Skeletal muscle tissue (tissue), 4 donors: ENCODE measurements around the gene ZNF644. TPM values are rescaled to one million over a fixed set of nuclear protein-coding genes. Genes with fewer than 3 reads are reported as not detected.

Experiments used
- H3K27ac ChIP-seq: one replicate; pipeline ENCODE4 v1.7.0; 2013; ENCODE audit warnings: mild to moderate bottlenecking, low read depth, low read length, inconsistent platforms
- H3K27me3 ChIP-seq, 3 donors: one replicate each; pipeline ENCODE4 v1.7.0; 2013; ENCODE audit warnings: low read length in 3 of 3; ENCODE audit not compliant: control insufficient read depth in 3 of 3, insufficient read depth in 3 of 3
- H3K36me3 ChIP-seq, 3 donors: one replicate each; pipeline ENCODE4 v1.7.0; 2013; ENCODE audit warnings: low read length in 3 of 3; ENCODE audit not compliant: control insufficient read depth in 3 of 3, insufficient read depth in 3 of 3
- H3K4me1 ChIP-seq, 3 donors: one replicate each; pipeline ENCODE4 v1.7.0; 2013; ENCODE audit warnings: low read length in 3 of 3, mild to moderate bottlenecking in 3 of 3; ENCODE audit not compliant: control insufficient read depth in 3 of 3, insufficient read depth in 3 of 3
- H3K4me3 ChIP-seq, 3 donors: one replicate each; pipeline ENCODE4 v1.7.0; 2013; ENCODE audit warnings: low read length in 3 of 3
- H3K9ac ChIP-seq, 3 donors: one replicate each; pipeline ENCODE4 v1.7.0; 2013; ENCODE audit warnings: low read length in 3 of 3, mild to moderate bottlenecking in 3 of 3, moderate library complexity in 2 of 3, low read depth in 1 of 3
- H3K9me3 ChIP-seq, 3 donors: one replicate each; pipeline ENCODE4 v1.7.0; 2013; ENCODE audit warnings: low read length in 3 of 3; ENCODE audit not compliant: control insufficient read depth in 3 of 3
- total RNA-seq: library from RNA; depleted of rRNA; stranded (reverse); fragments of >200 nt; gene quantifications from one replicate; pipeline ENCODE4 v1.2.3, GENCODE V29; 2014
- donor health status: Osteomylitis.

ZNF644 gene
- total RNA-seq, 1 donor from 2014 or later = 71.0 TPM

GRCh38 chr1:90964444-90965035, 57.3 kb downstream of the ZNF644 start:
- no peaks in the 10 kb centered on the region for H3K27me3 ChIP-seq
- H3K4me1 ChIP-seq = peaks cover 0 to 6% (median 4%) of the 10 kb centered on the region in 3 donors
- H3K27ac ChIP-seq = no peak overlapping the region
- H3K36me3 ChIP-seq = no peaks in the 10 kb centered on the region
- no peak overlapping the region for H3K9ac ChIP-seq
- no peaks in the 10 kb centered on the region for H3K9me3 ChIP-seq
- no peak overlapping the region for H3K4me3 ChIP-seq

DNA sequence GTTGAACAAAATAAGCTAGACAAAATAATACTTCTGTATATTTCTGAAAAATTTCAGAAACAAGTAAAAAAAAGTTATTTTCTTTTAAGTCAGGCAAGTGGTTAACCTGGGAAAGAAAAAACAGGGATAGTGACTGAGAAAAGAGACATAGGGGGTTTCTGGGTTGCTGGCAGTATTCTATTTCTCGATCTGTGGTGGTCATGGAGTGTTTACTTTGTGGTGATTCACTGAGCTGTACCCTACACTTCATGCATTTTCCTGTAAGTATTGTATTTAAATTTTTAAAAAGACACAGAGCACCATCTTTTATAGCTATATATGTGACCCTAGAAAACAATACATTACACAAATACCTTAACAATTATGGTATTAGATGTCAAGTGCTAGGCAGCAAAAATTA, 58.2 kb downstream of the ZNF644 start:
- Histone ChIP-seq H3K27ac (no peak overlapping the region), H3K9ac (no peak overlapping the region), H3K9me3 (no peaks in the 10 kb centered on the region)

DNA sequence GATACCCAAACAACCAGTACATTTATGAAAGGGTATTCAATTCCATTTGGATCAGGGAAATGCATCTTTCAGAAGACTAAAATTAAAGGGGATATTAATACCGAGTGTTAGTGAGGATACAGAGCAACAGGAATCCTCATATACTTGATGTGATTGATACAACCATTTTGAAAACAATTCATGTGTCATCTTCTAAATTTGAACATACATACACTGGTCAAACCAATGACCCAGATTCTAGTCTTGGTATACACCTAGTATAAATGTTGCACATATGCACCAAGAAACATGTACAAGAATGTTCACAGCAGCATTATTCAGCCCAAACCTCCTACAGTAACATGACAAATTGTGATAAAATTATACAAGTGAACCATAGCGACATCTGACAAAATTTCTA, 58.6 kb downstream of the ZNF644 start:
- H3K27ac ChIP-seq = no peak overlapping the region
- no peak overlapping the region for H3K9ac ChIP-seq

More for the DNA sequence above, 58.2 kb downstream of the ZNF644 start:
- Histone ChIP-seq H3K4me1 (peaks cover 0 to 6% (median 4%) of the 10 kb centered on the region in 3 donors), H3K36me3 (no peaks in the 10 kb centered on the region), H3K27me3 (no peaks in the 10 kb centered on the region), H3K4me3 (no peak overlapping the region)

DNA sequence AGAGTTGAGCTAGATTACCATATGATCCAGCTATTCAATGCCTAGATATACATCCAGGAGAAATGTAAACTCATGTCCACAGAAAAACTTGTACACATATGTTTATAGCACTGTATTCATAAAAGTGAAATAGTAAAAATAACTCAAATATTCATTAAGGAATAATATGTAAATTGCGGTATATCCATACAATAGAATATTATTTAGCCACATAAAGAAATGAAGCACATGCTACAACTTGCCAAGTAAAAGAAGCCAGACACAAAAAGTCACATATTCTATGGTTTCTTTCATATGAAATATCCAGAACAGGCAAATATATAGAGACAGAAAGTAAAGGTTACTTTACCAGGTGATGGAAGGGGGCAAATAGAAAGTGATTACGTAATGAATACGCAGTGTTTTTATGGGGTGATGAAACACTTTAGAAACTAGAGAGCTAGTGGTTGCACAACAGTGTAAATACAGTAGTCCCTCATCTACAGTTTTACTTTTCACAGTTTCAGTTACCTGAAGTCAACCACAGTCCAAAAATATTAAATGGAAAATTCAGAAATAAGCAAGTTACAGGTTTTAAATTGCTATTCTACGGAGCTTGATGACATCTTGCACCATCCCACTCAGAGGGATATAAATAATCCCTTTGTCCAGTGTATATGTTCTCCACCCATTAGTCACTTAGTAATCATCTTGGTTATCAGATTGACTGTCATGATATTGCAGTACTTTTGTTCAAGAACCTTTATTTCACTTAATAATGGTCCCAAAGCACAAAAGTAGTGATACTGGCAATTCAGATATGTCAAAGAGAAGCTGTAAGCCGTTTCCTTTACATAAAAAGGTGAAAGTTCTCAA, 62.3 kb downstream of the ZNF644 start:
- H3K27ac ChIP-seq = no peak overlapping the region
- H3K4me1 ChIP-seq = peaks cover 0 to 6% (median 4%) of the 10 kb centered on the region in 3 donors
- H3K27me3 ChIP-seq = no peaks in the 10 kb centered on the region
- H3K4me3 ChIP-seq = no peak overlapping the region
- no peaks in the 10 kb centered on the region for H3K9me3 ChIP-seq
- no peak overlapping the region for H3K9ac ChIP-seq
- H3K36me3 ChIP-seq = no peaks in the 10 kb centered on the region

More for the DNA sequence above, 58.6 kb downstream of the ZNF644 start:
- H3K27me3 ChIP-seq = no peaks in the 10 kb centered on the region
- no peaks in the 10 kb centered on the region for H3K9me3 ChIP-seq
- no peak overlapping the region for H3K4me3 ChIP-seq
- no peaks in the 10 kb centered on the region for H3K36me3 ChIP-seq
- peaks cover 0 to 6% (median 4%) of the 10 kb centered on the region in 3 donors for H3K4me1 ChIP-seq

- Histone ChIP-seq H3K4me1 (peaks cover 0 to 6% (median 1%) of the 10 kb centered on the region in 3 donors), H3K9ac (no peak overlapping the region), H3K4me3 (no peak overlapping the region), H3K36me3 (no peaks in the 10 kb centered on the region), H3K27ac (no peak overlapping the region), H3K9me3 (no peaks in the 10 kb centered on the region), H3K27me3 (no peaks in the 10 kb centered on the region)
These were observed 64.3 kb downstream of the ZNF644 start for GRCh38 chr1:90957497-90957896.

DNA sequence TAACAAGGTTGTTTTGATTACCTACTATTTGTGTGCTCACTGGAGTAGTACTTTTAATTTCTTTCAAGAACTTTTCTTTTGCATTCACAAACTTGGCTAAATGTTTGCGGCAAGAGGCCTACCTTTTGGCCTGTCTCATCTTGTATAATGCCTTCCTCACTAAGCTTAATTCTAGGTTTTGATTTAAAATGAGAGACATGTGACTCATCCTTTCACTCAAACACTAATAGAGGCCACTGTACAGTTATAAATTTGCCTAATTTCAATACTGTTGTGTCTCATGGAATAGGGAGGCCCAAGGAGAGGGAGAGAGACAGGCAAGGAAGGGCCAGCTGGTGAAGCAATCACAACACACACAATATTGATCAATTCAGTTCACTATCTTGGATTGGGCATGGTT, 66.1 kb downstream of the ZNF644 start:
- Histone ChIP-seq H3K4me3 (no peak overlapping the region), H3K4me1 (peaks cover 0 to 2% (median 0%) of the 10 kb centered on the region in 3 donors), H3K9me3 (no peaks in the 10 kb centered on the region), H3K27ac (no peak overlapping the region), H3K36me3 (no peaks in the 10 kb centered on the region), H3K27me3 (no peaks in the 10 kb centered on the region), H3K9ac (no peak overlapping the region)

DNA sequence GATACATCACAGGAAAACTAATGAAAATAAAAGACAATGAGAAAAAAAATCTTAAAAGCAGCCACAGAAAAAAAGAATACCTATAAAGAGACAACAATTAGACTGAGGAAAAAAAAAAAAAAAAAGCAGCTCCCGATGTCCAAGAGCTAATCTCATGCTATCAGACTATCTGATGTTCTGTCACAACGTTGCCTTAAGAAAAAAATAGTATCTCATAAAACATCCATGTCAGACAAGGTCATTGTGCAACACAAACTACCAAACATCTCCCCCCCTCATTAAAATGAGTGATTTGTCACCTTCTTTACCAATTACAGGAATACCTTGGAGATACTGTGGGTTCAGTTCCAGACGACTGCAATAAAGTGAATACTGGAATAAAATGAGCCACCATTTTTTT, 68.9 kb downstream of the ZNF644 start:
- no peaks in the 10 kb centered on the region for H3K27me3 ChIP-seq
- no peak overlapping the region for H3K27ac ChIP-seq
- peaks cover 0 to 3% (median 2%) of the 10 kb centered on the region in 3 donors for H3K4me1 ChIP-seq
- H3K9ac ChIP-seq = no peak overlapping the region
- no peaks in the 10 kb centered on the region for H3K36me3 ChIP-seq
- H3K9me3 ChIP-seq = no peaks in the 10 kb centered on the region
- H3K4me3 ChIP-seq = no peak overlapping the region

DNA sequence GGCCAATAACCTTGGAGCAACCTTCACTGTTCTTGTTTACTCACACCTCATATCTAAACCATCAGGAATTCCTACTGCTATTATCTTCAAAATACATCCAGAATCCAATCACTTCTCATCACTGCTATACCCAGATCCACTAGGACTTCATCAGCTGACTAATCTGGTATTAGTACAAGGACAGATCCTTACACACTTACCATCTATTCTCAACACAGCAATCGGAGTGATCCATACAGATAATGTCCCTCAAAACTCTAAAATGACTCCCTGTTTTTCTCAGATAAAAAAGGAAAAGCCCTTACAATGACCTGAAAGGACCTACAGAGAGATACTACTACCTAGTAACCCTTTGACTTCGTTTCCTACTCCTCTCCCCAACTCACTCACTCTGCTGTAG, 70.8 kb downstream of the ZNF644 start:
- Histone ChIP-seq H3K4me3 (no peak overlapping the region), H3K27ac (no peak overlapping the region), H3K9ac (no peak overlapping the region), H3K4me1 (peaks cover 0 to 5% (median 2%) of the 10 kb centered on the region in 3 donors), H3K9me3 (no peaks in the 10 kb centered on the region), H3K36me3 (no peaks in the 10 kb centered on the region), H3K27me3 (no peaks in the 10 kb centered on the region)

- H3K27me3 ChIP-seq = no peaks in the 10 kb centered on the region
- no peak overlapping the region for H3K27ac ChIP-seq
- no peaks in the 10 kb centered on the region for H3K9me3 ChIP-seq
- H3K9ac ChIP-seq = no peak overlapping the region
- no peaks in the 10 kb centered on the region for H3K36me3 ChIP-seq
- no peak overlapping the region for H3K4me3 ChIP-seq
- peaks cover 0 to 5% (median 0%) of the 10 kb centered on the region in 3 donors for H3K4me1 ChIP-seq
These were observed 73.5 kb downstream of the ZNF644 start for GRCh38 chr1:90948301-90948700.

DNA sequence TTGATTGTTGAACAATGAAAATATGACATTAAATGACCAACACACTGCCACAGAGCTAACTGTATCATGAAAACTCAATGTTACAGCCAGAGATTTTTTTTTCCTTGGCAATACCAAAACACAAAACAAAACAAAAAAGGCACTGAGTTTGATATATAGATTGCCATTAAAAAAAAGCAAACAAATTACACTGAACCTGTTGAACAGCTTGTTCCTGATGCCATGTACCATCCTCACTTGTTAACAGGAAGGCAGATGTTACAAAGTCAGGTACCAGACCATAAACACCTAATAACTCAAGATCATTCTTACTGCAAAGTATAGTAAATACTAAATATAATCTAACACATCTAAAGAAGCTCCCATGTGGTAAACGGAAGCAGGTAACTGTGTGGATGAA, 75.2 kb downstream of the ZNF644 start:
- Histone ChIP-seq H3K4me1 (peaks cover 0 to 5% (median 0%) of the 10 kb centered on the region in 3 donors), H3K36me3 (no peaks in the 10 kb centered on the region), H3K9me3 (no peaks in the 10 kb centered on the region), H3K4me3 (no peak overlapping the region), H3K27ac (no peak overlapping the region), H3K9ac (no peak overlapping the region), H3K27me3 (no peaks in the 10 kb centered on the region)
